NCI-H1930 (cell line): ENCODE data around the gene ADRA2C.

Source experiments
- DNase-seq, 2 experiments: peaks; one replicate each; lab custom pipeline; 2025; lab: John Stamatoyannopoulos, UW

The ADRA2C gene

DNA sequence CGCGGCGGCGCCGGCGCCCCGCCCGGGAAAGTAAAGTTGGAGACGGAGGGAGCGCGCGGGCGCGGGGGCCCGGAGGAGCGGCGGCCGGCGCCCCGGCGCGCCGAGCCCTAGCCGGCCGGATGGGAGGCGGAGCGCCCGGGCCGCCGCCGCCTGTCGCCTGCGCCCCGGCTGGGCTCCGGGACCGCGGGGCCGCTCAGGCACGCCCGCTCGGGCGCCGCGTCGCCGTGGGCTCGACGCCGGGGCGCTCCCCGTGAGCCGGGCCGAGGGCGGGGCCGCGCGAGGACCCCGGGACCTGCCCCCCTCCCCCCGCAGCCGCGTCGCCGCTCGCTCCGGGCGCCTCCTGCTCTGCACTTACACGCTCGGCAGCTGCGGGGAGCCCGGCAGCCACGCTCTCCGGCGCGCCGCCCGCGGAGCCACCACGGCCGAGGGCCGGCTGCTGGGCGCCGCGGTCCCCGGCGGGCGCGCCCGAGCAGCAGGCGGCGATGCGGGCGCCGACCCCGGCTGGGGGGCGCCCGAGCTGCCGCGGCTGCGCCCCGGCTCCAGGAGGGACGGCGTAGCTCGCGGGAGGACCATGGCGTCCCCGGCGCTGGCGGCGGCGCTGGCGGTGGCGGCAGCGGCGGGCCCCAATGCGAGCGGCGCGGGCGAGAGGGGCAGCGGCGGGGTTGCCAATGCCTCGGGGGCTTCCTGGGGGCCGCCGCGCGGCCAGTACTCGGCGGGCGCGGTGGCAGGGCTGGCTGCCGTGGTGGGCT is at the start of gene ADRA2C:
TSS of gene ADRA2C (plus strand) at position 350 of the 749 bp plus-strand sequence. CDS start at position 572, 222 bp downstream.
- DNase-seq = peak in 1 of 2 experiments; percentile 44

DNA sequence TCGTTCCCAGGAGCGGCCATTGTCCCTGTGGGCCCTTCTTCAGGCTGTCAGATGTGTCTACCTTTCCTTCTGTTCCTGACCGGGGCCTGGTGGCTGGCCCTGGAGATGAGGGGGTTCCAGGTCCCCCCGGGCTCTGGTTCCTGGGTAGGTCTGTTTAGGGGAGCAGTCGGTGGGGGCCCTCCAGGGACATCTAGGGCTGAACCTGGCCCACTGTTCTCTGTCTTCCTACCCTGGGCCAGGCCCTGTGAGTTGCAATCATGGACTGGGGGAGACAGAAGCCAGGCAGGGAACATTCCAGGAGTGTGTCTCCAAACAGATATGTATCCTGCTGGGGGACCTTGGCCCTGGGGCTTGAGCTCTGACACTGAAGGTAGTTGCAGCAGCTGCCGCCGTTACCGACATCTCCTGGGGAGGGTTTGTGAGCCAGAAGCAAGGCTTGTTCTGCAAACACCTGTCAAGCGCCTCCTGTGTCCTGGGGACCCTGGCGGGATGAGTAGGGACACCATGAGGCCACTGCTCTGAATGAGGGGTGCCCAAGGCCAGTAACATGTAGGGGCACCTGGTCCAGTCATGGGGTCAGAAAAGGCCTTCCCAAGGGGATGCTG is 49.5 kb upstream of the ADRA2C start:
- DNase-seq = no peak

DNA sequence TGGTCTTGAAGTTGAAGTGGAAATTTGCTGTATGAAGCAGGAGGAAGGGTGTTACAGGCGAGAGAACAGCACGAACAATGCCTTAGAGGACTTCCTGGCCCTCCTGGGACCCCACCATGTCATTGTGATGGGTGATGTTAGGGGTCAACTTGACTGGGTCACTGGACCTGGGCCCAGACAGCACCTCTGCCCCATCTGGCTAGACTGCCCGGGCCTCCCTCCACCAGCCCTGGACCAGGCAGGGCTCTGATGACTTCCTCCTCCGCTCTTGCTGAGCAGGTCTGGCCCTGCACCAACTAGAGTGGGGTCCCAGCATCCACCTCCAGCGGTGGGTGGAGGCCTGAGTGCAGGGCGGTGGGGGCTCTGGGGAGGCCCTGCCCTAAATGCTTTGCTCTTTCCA is 48.9 kb upstream of the ADRA2C start:
- no peak for DNase-seq

DNA sequence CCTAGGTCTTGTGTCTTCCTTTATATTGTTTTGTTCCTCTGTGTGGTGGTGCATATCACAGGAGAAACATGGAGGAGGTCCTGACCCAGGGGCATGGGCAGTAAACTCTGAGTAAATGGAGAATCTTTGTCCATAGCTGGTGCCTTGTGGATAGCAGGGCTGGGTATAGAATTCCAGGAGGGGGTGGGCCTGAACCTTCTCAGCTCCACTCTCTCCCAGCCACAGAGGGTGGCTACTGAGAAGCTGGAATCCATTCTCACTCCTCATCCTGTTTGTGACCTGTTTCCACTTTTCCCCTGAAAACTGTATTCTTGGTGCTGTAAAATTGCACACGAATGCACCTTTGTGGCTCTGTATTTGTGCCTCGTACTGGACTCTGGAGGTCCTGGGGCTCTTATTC is 47.7 kb upstream of the ADRA2C start:
- DNase-seq = no peak

DNA sequence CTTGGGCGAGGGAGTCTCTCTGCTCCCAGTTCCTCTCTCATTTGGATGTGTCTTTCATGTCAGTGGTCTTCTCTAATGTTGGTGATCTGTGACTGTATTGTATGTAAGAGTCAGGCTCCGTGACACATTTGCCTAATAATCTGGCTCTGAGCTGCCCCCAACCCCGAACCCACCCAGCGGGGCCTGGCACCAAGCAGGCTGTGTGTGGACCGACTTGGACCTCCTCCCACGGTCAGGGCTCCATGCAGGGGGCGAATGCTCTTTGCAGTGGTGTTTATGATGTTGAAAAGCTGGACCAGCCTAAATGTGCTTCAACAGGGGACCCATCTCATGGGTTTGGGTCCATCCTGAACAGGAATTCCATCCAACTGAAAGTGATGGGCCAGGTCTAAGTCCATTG is 47.0 kb upstream of the ADRA2C start:
- DNase-seq = no peak

DNA sequence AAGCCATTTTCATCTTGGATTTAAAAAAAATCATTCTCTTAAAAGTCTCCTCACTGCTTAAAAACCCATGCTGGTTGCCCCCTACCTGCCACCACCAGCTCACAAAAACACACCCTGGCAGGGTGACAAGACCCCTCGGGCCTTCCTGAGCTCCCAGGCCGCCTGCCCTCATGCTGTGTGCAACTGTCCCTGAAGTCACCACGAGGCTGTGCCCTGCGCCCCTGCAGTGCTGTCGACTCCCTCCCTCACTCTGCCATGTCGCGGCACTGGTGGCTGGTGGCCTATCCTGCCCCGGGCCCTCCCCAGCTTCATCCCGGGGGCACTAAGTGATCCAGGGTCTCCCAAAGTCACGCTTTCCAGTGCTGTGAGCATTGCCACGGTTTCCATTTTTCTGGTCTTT is 46.3 kb upstream of the ADRA2C start:
- DNase-seq = no peak

DNA sequence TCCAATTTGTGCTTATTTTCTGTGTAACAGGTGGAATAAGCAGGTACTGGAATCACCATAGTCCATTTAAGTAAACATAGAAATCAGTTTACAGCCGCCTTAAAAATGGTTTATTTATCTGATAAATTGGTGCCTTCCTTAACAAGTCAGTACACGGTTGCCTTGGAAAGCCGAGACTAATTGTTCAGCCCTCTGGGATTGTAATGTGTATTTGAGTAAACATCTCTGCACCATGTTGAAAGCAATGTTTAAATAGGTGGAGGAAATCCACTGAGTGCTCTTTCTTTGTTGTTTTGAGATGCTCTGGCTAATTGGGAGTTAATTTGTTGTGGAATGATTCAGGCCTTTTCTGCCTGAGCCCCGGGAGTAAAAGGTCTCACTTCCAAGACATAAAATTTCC is 45.7 kb upstream of the ADRA2C start:
- peak in 1 of 2 experiments; percentile 21 for DNase-seq

DNA sequence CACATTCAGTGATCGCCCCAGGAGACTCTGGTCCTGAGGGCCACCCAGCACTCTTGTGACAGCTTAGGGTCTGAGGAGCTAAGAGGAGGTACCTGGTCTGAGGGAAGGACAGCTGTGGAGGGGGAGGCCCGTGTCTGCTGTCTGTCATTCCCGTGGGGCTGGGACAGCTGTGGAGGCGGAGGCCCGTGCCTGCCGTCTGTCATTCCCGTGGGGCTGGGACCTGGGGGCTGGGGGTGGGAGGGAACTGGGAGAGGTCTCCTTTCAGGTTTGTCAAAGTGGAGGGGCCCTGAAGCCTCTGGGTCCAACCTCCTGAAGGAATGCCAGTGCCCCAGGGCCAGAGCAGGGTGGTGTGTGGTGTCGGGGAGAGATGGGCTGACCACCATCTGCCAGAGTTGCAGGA is 45.0 kb upstream of the ADRA2C start:
- DNase-seq = no peak

DNA sequence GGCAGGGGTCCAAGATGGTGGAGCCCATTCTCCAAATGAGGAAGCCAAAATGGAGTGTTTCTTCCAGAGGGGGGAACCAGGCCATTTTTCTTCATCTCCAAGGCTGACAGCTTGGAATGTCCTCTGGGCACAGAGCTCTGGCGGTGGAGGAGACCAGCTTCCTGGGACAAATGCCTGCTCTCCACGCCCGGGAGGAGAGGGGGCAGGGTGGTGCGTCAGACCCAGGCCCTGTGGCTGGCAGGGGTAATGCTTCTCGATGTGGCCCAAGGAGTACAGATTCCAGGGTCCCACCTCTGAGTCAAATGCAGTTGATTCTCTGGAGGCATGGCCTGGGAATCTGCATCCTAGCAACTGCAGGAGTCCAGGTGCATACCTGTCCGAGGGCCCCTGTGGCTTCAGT is 44.6 kb upstream of the ADRA2C start:
- DNase-seq = no peak

DNA sequence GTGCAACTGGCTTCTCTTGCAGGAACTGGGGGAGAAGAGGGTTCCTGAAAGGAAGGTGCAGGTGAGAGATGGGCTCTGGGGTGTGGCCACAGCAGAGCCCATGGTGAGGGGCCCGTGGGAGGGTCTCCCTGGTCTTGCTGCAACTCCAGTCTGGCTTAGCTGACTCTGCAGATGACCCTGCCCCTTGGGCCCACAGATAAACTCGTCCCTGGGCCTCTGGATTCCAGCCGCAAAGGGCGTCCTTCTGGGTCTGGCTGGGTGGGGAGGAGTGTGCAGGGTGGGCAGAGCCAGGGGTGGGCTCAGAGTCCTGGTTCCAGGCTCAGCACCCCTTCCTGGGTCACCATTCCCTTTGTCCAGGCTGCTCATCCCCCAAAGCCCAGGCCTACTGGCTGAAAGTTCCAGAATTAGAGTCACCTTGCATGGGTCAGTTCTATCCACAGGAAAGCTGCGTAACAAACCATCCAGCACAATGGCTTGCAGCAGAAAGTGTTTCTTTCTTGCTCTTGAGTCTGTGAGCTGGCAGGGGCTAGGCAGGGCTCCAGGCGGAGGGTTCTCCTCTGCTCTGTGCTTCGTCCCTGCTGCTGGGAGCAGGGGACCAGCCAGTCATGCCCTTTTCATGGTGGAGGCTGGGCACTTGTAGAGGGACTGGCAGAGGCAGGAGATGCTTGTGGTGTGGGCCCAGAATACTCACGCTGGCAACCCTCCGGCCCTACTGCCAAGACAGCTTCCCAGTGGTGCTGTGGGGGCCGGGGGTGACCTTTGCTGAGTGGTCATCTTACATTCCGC is 43.5 kb upstream of the ADRA2C start:
- no peak for DNase-seq

DNA sequence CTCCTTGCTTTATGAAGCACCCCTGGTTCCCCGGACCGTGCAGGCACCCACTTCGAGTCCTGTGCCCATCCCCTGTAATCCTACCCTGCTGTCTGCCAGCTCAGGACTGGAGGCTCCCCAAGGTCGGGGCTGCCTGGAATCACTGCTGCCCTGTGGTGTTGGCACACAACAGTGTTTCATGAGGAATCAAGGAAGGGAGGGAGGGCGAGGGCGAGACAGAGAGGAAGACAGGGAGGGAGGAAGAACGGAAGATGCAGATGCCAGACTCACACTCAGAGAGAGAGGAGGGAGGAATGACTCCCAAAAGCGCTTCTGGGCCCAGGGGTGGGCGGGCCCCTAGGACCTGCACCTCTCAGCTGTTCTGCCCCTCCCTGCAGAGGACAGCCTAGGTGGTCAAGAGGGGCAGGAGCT is 42.9 kb upstream of the ADRA2C start:
- DNase-seq = no peak

DNA sequence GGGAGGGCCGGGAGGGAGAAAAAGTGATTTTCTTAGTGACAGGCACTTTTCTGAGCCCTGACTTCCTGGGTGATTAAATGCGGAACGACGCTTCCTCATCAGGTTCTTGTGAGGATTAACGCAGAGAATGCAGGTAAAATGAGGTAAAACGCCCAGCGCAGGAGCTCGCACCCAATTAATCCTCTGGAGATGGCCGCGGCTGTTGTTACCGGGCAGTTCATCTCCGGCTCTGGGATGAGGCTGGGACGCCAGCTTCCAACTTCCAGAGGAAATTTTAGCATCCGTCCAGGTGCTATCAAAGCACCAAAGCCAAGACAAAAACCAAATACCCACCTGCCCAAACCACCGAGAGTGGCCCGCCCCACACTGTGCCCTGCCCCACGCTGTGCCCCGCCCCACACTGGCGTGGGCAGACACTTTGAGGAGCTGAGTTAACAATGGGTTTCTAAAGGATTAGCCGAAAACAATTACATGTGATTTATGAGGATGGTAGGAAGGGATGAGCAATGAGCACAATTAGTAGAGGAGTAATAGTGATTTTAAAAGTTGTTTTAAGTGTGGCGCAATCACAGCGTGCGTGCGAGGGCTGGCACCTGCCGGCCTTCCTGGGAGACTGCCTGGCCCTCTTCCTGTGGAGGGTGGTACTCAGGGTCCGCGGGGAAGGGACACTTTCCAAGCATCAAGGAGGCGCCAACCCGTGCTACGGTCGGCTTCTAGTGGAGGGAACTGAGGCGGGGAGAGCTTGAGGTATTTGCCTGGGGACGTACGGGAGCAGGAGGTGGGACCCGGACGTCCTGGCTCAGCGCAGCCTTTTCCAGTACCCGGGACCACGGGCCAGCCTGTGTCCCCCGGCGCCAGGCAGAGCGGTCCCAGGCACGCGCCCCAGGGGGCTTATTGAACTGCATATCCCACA is 41.6 kb upstream of the ADRA2C start:
- no peak for DNase-seq

DNA sequence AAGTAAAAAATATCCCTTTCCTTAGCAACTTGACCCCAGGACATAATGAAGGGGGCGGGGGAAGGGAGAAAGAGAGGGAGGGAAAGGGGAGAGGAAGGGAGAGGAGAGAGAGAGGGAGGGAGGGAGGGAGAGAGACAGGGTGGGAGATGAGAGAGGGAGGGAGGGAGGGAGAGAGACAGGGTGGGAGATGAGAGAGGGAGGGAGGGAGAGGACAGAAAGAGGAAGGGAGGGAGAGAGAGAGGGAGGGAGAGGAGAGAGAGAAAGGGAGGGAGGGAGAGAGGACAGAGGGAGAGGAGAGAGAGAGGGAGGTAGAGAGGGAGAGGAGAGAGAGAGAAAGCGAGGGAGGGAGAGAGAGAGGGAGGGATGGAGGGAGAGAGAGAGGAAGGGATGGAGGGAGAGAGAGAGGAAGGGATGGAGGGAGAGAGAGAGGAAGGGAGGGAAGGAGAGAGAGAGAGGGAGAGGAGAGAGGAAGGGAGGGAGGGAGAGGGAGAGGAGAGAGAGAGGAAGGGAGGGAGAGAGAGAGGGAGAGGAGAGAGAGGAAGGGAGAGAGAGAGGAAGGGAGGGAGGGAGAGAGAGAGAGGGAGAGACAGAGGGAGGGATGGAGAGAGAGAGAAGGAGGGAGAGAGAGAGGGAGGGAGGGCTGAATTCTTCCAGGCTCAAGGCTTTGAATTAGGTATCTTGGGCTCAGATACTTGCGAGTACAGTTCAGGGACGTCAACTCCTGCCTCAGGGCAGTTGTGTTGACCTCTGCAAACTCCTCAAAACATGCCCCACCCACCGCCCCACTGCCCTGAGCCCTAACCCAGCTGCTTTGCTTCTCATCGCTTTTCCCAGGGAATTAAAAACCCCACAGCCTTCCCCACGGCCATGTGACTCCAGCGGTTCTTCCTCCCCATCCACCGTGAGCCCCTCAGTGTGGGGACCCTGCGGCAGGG is 40.0 kb upstream of the ADRA2C start:
- DNase-seq = no peak

DNA sequence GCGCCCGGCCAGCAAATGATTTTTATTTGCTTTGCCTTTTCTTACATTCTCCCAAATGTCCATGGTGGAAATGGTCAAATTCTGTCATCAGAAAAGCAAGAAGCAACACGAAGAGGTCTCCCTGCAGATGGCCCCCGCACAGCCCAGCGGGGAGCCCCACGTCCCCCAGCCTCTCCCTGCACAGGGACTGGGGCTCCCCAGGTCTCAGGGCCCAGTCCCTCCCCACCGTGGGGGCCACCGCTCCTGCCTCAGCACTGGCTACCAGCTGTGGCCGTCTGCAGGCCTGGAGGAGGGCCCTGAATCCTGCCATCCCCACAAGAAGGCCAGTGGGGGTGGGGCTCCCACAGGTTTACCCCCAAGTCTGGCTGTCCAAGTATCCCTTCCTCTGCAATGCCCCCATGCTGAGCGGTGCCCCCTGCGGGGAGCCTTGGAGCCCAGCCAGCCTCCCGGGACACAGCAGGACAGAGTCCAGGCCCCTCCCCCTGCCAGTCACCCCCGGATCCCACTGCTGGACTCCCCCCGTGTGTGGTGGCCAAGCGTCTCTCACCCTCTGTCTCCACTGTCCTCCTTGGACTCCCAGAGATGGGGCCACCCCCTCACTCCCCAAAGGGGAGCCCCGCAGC is 38.2 kb upstream of the ADRA2C start:
- DNase-seq = no peak

DNA sequence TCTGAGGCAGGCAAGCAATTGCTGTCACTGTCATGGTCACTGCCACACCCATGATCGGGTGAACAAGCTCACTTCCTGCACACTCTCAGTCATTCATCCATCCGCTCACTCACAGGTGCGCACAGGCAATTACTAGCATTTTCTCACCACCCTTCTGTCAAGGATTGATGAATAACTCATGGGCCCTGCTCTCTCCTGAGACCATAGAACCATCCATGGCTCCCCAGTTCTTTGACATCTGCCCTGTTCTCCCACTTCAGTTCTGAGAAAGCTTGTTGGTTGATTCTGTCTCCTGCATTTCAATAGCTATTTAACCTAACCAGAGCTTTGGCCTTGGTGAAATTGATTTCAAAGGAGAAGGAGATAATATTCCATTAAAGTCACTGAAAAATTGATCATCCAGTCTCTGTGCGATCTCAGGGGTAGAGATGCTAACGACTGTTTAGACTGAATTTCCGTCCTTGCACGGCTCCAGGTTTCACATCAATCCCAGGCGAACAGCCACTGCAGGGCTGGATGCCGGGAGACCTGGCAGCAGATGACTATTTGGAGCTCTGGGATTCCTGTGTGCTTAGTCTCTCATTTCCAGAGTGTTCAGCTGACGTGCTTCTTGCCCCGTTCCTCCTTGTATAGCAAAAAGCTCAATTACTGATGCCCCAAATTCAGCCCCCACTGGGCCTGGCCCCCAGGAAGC is 36.9 kb upstream of the ADRA2C start:
- DNase-seq = no peak

DNA sequence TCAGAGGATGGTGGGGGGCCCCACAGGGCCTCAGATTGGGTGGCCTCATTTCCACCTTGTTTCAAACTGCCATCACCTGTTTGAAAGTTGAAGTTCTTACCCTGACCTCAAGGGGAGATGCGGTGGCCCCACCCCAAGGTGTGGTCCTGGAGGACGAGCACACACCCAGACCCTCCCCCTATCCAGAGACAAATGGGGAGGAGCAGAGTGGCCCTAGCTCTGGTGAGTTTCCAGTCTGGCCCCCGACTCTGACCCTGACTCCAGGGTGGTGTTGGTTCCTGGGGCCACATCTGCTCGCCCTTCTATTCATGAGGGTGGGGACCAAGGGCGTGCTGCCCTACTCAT is 36.3 kb upstream of the ADRA2C start:
- DNase-seq = no peak

DNA sequence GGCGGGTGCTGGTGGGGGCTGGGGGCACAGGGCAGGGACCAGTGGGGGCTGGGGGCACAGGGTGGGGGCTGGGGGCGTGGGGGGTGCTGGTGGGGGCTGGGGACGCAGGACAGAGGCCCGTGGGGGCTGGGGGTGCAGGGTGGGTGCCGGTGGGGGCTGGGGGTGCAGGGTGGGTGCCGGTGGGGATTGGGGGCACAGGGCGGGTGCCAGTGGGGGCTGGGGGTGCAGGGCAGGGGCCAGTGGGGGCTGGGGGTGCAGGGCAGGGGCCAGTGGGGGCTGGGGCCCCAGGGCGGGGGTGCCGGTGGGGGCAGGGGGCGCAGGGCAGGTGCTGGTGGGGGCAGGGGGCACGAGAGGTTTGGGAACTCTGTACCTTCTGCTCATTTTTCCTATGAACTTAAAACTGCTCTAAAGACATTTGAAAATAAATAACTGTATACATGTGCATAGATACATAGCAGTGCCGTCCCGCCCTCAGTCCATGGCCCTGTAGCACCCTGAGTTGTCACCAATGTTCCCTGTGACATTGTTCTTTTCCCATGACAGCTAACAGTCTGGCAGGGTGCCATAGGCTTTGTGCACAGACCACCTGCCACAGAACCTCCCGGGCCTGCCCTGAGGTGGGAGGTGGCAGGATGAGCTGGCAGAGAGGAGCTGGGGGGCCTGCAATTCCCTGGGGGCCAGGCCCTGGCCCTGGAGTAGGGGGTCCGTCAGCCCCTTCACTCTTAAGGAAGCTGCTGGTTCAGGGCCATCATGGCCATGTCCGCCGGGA is 35.6 kb upstream of the ADRA2C start:
- DNase-seq = no peak

DNA sequence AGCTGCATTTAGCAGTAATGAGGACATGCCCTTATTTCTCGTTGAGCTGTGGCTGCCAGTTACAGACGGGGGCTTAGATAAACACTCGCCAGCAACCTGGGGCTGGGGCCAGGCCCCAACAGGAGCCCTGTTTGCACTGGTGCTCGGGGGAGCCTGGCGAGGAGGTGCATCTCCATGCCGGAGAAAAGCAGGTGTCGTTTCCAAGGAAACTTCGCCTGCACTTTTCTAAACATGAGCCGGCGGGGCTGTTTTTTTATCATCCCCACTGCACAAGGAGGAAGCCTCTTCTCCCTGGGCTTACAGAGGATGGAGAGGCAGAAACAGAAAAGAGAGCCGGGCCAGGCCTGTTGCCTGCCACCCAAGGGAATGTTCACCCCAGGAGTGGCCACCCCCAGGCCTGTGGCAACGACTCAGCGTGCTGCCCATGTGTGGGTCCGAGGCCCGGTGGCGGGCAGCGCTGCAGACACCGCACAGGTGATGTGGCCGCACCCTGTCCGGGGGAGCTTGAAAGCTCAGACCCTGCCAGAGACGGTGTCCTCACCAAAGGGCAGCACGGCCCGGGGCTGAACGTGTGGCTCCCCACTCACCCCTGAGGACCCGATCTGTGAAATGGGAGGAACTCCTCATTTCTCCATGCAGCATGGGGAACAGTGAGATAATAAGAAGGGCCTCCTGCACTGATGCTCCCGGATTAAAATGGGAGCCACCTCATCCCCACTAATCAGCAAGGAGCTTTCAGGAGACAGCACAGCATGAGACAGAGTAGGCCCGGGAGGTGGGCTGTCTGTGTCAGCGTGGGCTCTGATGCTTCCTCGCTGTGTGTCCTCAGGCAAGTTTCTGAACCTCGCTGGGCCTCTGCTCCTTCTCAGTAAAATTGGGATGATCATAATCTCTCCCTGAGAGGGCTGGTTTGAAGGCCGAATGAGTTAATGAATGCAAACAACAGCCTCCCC is 33.8 kb upstream of the ADRA2C start:
- DNase-seq = no peak
